ENCODE data around the gene GNAQ.
A peak's percentile ranks its signal among the peaks of the same experiment; 100 is the strongest.

The GNAQ gene

DNA sequence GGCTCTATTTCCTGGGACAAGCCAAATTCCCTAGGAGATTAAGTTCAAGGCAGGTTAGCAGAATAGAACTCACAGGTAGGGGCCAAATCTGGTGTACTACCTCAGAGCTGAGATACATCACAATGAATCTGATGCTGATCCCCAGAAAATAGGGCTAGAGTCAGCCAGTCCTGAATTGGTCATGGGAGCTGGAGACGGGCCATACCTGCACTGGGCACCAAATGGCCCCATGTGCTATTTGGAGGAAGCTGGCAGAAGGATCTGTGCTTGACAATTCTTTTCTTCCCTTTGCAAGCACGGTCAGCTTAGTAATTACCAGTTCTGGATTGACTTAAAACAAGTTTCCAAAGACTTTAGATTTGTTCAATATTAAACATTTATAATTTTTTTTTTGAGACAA lies 10.4 kb upstream of the GNAQ start:
- TF ChIP-seq, protein P1, sequence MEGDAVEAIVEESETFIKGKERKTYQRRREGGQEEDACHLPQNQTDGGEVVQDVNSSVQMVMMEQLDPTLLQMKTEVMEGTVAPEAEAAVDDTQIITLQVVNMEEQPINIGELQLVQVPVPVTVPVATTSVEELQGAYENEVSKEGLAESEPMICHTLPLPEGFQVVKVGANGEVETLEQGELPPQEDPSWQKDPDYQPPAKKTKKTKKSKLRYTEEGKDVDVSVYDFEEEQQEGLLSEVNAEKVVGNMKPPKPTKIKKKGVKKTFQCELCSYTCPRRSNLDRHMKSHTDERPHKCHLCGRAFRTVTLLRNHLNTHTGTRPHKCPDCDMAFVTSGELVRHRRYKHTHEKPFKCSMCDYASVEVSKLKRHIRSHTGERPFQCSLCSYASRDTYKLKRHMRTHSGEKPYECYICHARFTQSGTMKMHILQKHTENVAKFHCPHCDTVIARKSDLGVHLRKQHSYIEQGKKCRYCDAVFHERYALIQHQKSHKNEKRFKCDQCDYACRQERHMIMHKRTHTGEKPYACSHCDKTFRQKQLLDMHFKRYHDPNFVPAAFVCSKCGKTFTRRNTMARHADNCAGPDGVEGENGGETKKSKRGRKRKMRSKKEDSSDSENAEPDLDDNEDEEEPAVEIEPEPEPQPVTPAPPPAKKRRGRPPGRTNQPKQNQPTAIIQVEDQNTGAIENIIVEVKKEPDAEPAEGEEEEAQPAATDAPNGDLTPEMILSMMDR (IDR thresholded peaks at IDR 0.05; ENCODE audit: low read depth, low read length) = no peak

DNA sequence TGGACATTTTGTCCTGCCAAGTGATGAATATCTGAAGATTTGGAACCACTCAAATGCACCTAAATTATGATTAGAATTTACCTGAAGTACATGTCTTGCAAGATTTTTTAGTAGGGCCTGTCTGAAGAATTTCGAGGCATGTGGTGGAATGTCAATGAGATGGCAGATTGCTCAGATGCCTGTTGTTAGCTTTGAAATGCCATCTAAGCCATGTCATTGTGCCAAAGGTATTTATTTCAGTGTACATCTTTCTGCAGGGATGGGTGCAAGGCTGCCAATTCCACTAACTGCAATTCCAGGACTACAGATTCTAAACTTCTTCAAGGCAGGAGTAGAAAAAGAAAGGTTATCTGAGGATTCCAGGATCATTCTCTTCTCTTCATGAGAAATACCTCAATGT lies 9.1 kb upstream of the GNAQ start:
- no peak overlapping the region for H3K4me3 ChIP-seq (ENCODE audit: low read depth, low read length)
- TF ChIP-seq, protein P1 (IDR thresholded peaks at IDR 0.05; ENCODE audit: low read depth, low read length) = no peak

More for the DNA sequence above, 10.4 kb upstream of the GNAQ start:
- no peak overlapping the region for H3K4me3 ChIP-seq (ENCODE audit: low read depth, low read length)

DNA sequence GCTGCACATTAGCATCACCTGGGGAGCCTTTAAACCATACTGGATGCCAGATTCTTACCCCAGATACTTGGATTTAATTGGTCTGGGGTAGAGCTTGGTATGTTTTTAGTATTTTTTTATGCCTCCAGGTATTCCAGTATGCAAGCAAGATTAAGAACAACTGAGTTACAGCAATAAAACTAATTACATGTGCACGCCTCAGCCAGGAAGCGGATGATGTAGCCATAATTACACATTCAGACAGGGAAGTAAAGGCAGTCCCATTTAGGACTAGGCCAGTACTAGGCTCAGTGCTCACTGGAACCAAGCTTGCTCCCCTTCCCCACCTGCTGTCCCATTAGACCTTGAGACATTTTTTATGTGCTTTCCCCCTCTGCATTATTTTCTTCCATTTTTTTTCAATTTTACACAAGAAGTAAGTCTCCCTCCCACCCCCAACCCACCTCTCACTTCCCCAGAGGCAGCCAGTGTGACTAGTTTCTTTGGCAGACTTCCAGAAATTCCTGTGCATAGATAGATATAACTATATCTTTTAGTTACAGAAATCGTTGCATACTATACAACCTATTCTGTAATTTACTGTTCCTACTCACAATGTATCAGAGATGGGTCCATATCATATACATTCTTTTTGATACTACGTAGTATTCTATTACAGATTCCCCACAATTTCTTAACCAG lies 7.1 kb upstream of the GNAQ start:
- TF ChIP-seq, protein P1 (IDR thresholded peaks at IDR 0.05; ENCODE audit: low read depth, low read length) = no peak
- no peak overlapping the region for H3K4me3 ChIP-seq (ENCODE audit: low read depth, low read length)

DNA sequence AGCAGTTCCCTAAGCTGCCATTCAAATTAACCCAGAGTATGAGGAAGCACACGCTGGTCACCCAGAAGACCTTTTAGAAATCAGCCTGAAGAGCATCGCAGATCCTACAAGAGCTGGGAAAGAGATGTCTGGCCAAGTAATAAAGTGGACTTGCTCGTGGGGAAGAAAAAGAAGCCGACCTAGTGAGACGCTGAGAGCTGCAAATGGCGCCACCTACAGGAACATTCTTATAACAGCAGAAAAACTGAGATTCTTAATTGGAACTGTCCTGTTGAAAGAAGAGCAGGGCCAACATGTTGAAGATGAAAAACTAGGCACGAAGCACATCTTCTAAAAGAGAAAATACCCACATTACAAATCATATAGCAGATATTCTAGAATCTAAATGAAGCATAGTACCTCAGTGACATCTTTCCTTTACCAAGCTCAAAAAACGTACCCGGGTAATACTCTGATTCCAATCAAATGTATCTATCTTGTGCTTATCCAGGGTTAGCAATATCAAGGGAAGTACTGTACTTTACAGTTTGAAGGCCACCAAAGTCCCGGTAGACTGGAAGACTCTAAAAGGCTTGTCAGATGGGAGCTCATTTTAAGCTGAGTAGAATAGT lies 3.9 kb upstream of the GNAQ start:
- H3K4me3 ChIP-seq (ENCODE audit: low read depth, low read length) = no peak overlapping the region
- TF ChIP-seq, protein P1 (IDR thresholded peaks at IDR 0.05; ENCODE audit: low read depth, low read length) = peak; percentile 68

DNA sequence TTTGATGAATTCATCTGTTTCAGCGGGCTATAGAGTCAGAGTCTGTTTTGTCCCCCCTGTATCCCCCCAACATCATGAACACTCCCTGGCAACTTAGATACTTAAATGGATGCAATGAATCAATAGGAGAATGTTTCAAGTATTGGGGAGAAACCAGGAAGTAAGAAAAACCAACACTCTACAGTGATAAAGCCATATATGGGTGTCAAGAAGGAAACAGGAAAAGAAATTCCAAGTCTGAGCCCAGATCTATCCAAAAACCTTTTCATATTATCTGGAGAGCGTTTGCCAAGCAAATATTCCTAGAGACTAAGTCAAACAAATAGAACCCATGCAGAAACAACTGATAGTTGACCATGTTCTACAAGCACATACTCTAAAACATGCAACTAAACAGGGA lies 2.3 kb upstream of the GNAQ start:
- H3K4me3 ChIP-seq (ENCODE audit: low read depth, low read length) = no peak overlapping the region
- TF ChIP-seq, protein P1 (IDR thresholded peaks at IDR 0.05; ENCODE audit: low read depth, low read length) = no peak

DNA sequence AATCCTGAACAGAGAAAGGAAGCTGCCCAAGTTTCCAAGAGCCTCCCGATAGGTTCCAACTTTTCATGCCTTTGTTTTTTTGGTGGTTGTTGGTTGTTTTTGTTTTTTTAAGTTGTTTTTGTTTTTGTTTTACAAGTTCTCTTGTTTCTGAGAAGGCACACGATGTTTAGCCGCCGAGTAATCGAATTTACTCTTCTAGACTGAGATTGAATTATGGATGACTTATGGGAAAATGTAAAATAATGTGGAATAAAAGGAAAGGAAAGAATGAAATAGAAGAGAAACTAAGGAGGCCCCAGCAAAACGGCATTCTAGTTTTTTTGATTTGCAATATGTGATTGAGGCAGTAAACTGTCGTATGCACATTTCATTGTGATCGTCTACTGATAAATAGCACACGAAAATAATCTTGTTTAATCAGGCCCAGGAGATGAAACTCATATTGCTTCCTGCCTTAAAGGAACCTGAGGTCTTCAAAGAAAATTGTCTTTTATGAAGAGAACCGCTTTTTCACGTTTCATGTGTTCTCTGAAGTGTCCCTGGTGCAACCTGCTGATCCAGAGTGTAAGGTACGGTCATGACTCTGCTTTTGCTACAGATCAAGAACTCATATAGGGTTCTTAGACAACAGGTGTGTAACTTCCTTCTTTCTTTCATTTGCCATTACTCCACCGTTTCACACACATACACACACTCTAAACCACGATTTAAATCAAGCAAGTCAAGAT lies 1.3 kb upstream of the GNAQ start:
- TF ChIP-seq, protein P1 (IDR thresholded peaks at IDR 0.05; ENCODE audit: low read depth, low read length) = no peak
- H3K4me3 ChIP-seq (ENCODE audit: low read depth, low read length) = peak overlapping the region; percentile 67
